ENCODE data around the gene ZEB2.

Gene ZEB2

GRCh38 chr2:144477281-144477956 is 42.5 kb downstream of the ZEB2 start:
- Histone ChIP-seq H2AFZ (ENCODE audit: low read depth, low read length) (no peak overlapping the region), H3K36me3 (ENCODE audit: insufficient read depth, low read length) (peaks cover 33% of the 10 kb centered on the region), H3K4me1 (ENCODE audit: insufficient read depth, low read length) (peaks cover 64% of the 10 kb centered on the region), H3K4me3 (ENCODE audit: low read length) (no peak overlapping the region), H3K27me3 (ENCODE audit: insufficient read depth, low read length) (no peaks in the 10 kb centered on the region), H3K9me3 (ENCODE audit: low read length) (no peaks in the 10 kb centered on the region)

GRCh38 chr2:144476682-144477081 is 43.2 kb downstream of the ZEB2 start:
- H3K27me3 ChIP-seq (ENCODE audit: insufficient read depth, low read length) = no peaks in the 10 kb centered on the region
- no peak overlapping the region for H2AFZ ChIP-seq (ENCODE audit: low read depth, low read length)
- H3K9me3 ChIP-seq (ENCODE audit: low read length) = no peaks in the 10 kb centered on the region
- no peak overlapping the region for H3K4me3 ChIP-seq (ENCODE audit: low read length)
- H3K4me1 ChIP-seq (ENCODE audit: insufficient read depth, low read length) = peaks cover 64% of the 10 kb centered on the region
- peaks cover 37% of the 10 kb centered on the region for H3K36me3 ChIP-seq (ENCODE audit: insufficient read depth, low read length)

- Histone ChIP-seq H3K4me3 (ENCODE audit: low read length) (no peak overlapping the region), H3K36me3 (ENCODE audit: insufficient read depth, low read length) (peaks cover 37% of the 10 kb centered on the region), H3K4me1 (ENCODE audit: insufficient read depth, low read length) (peaks cover 64% of the 10 kb centered on the region)
These were observed 44.2 kb downstream of the ZEB2 start for GRCh38 chr2:144475569-144476275.

GRCh38 chr2:144475044-144475443 is 44.9 kb downstream of the ZEB2 start:
- Histone ChIP-seq H3K9me3 (ENCODE audit: low read length) (no peaks in the 10 kb centered on the region), H2AFZ (ENCODE audit: low read depth, low read length) (no peak overlapping the region), H3K4me1 (ENCODE audit: insufficient read depth, low read length) (peaks cover 64% of the 10 kb centered on the region), H3K4me3 (ENCODE audit: low read length) (no peak overlapping the region), H3K27me3 (ENCODE audit: insufficient read depth, low read length) (no peaks in the 10 kb centered on the region), H3K36me3 (ENCODE audit: insufficient read depth, low read length) (peaks cover 37% of the 10 kb centered on the region)

More at GRCh38 chr2:144475569-144476275, 44.2 kb downstream of the ZEB2 start:
- Histone ChIP-seq H2AFZ (ENCODE audit: low read depth, low read length) (no peak overlapping the region), H3K27me3 (ENCODE audit: insufficient read depth, low read length) (no peaks in the 10 kb centered on the region), H3K9me3 (ENCODE audit: low read length) (no peaks in the 10 kb centered on the region)

DNA sequence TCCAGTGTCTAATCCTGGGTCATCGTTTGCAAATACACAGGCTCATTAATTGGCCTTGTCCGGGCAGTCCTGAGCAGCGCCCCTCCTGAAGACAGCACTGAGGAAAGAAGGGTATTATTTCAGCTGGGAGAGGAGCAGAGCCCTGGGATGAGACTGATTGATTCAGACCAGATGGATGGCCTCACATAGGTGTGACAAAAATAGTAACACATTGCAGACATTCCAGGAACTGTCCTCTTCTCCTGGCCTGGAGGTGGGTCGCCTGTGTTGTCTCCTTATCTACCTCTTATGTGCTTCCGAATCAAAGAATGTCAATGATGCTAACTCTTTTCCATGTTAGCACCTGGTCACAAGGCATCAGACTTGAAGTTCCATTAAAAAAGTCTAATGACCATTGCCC is 45.9 kb downstream of the ZEB2 start:
- H3K4me3 ChIP-seq (ENCODE audit: low read length) = no peak overlapping the region
- H2AFZ ChIP-seq (ENCODE audit: low read depth, low read length) = no peak overlapping the region
- peaks cover 37% of the 10 kb centered on the region for H3K36me3 ChIP-seq (ENCODE audit: insufficient read depth, low read length)
- no peaks in the 10 kb centered on the region for H3K27me3 ChIP-seq (ENCODE audit: insufficient read depth, low read length)
- peaks cover 63% of the 10 kb centered on the region for H3K4me1 ChIP-seq (ENCODE audit: insufficient read depth, low read length)
- H3K9me3 ChIP-seq (ENCODE audit: low read length) = no peaks in the 10 kb centered on the region

DNA sequence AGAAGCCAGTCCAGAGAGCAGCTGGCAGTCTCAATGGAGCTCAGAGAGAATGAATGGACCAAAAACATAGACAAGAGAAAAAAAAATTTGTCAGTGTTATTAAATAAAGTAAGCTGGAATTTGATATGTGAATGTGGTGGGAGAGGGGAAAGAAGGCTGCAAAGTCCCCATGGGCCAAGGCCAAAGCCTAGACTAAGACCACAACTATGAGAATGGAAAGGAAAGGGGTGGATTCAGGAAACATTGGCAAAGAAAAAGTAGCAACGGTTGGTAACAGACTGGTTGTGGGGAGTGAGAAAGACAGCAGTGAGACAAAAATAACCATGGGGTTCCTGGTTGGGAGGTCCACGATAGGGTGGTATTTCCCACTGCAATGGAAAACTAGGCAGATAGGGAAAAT is 47.0 kb downstream of the ZEB2 start:
- Histone ChIP-seq H3K27me3 (ENCODE audit: insufficient read depth, low read length) (no peaks in the 10 kb centered on the region), H3K4me1 (ENCODE audit: insufficient read depth, low read length) (peaks cover 63% of the 10 kb centered on the region), H3K36me3 (ENCODE audit: insufficient read depth, low read length) (peaks cover 37% of the 10 kb centered on the region), H3K9me3 (ENCODE audit: low read length) (no peaks in the 10 kb centered on the region), H2AFZ (ENCODE audit: low read depth, low read length) (no peak overlapping the region), H3K4me3 (ENCODE audit: low read length) (no peak overlapping the region)

GRCh38 chr2:144472046-144472412 is 47.9 kb downstream of the ZEB2 start:
- Histone ChIP-seq H3K36me3 (ENCODE audit: insufficient read depth, low read length) (peaks cover 34% of the 10 kb centered on the region), H3K9me3 (ENCODE audit: low read length) (no peaks in the 10 kb centered on the region), H3K4me1 (ENCODE audit: insufficient read depth, low read length) (peaks cover 65% of the 10 kb centered on the region), H3K27me3 (ENCODE audit: insufficient read depth, low read length) (no peaks in the 10 kb centered on the region), H3K4me3 (ENCODE audit: low read length) (no peak overlapping the region), H2AFZ (ENCODE audit: low read depth, low read length) (no peak overlapping the region)

- Histone ChIP-seq H3K36me3 (ENCODE audit: insufficient read depth, low read length) (peaks cover 34% of the 10 kb centered on the region), H3K9me3 (ENCODE audit: low read length) (no peaks in the 10 kb centered on the region), H3K27me3 (ENCODE audit: insufficient read depth, low read length) (no peaks in the 10 kb centered on the region), H3K4me3 (ENCODE audit: low read length) (no peak overlapping the region), H3K4me1 (ENCODE audit: insufficient read depth, low read length) (peaks cover 69% of the 10 kb centered on the region), H2AFZ (ENCODE audit: low read depth, low read length) (no peak overlapping the region)
These were observed 48.4 kb downstream of the ZEB2 start for GRCh38 chr2:144471305-144472045.

DNA sequence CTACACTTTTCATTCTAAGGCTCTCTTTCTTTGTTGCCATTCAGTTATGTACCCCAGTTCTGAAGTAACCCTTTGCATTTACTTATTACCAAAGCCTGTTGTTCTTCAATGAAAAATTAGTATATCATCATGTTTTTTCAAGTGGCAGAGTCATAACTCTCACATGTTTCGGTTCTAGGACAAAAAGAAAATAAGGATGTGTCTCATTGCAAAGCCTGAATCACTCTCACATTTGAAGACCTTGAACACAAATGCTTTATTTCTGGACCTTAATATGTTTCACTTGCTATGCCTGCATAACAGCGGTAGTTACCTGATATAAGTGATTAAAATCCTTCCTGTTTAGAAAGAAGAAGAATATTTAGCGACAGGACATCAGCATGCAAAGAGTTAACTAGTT is 49.1 kb downstream of the ZEB2 start:
- Histone ChIP-seq H3K36me3 (ENCODE audit: insufficient read depth, low read length) (peaks cover 29% of the 10 kb centered on the region), H3K9me3 (ENCODE audit: low read length) (no peaks in the 10 kb centered on the region), H3K4me3 (ENCODE audit: low read length) (no peak overlapping the region), H2AFZ (ENCODE audit: low read depth, low read length) (no peak overlapping the region), H3K27me3 (ENCODE audit: insufficient read depth, low read length) (no peaks in the 10 kb centered on the region), H3K4me1 (ENCODE audit: insufficient read depth, low read length) (peaks cover 67% of the 10 kb centered on the region)

GRCh38 chr2:144470334-144470733 is 49.6 kb downstream of the ZEB2 start:
- Histone ChIP-seq H3K4me3 (ENCODE audit: low read length) (no peak overlapping the region), H3K36me3 (ENCODE audit: insufficient read depth, low read length) (peaks cover 29% of the 10 kb centered on the region), H3K9me3 (ENCODE audit: low read length) (no peaks in the 10 kb centered on the region), H2AFZ (ENCODE audit: low read depth, low read length) (no peak overlapping the region), H3K4me1 (ENCODE audit: insufficient read depth, low read length) (peaks cover 66% of the 10 kb centered on the region), H3K27me3 (ENCODE audit: insufficient read depth, low read length) (no peaks in the 10 kb centered on the region)

DNA sequence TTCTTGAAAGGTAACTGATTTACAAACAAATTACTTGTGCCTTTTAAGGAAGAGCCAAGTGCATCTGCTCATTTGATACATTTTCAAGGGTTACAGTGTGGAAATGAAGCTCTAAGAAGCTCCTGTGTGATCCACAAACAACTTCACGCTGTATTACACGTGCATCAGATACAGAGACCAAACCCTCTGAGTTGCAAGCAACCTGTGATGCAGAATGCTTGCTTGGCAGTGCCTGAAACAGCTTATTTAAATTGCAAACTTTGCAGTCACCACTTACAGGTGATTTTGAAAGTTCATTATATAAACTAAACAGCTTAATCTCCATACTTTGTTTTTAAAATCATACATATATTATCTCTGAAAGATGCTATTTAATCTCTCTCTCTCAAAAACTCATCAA is 50.1 kb downstream of the ZEB2 start:
- H3K4me1 ChIP-seq (ENCODE audit: insufficient read depth, low read length) = peaks cover 66% of the 10 kb centered on the region
- H3K9me3 ChIP-seq (ENCODE audit: low read length) = no peaks in the 10 kb centered on the region
- peaks cover 29% of the 10 kb centered on the region for H3K36me3 ChIP-seq (ENCODE audit: insufficient read depth, low read length)
- H2AFZ ChIP-seq (ENCODE audit: low read depth, low read length) = no peak overlapping the region
- no peak overlapping the region for H3K4me3 ChIP-seq (ENCODE audit: low read length)
- H3K27me3 ChIP-seq (ENCODE audit: insufficient read depth, low read length) = no peaks in the 10 kb centered on the region

DNA sequence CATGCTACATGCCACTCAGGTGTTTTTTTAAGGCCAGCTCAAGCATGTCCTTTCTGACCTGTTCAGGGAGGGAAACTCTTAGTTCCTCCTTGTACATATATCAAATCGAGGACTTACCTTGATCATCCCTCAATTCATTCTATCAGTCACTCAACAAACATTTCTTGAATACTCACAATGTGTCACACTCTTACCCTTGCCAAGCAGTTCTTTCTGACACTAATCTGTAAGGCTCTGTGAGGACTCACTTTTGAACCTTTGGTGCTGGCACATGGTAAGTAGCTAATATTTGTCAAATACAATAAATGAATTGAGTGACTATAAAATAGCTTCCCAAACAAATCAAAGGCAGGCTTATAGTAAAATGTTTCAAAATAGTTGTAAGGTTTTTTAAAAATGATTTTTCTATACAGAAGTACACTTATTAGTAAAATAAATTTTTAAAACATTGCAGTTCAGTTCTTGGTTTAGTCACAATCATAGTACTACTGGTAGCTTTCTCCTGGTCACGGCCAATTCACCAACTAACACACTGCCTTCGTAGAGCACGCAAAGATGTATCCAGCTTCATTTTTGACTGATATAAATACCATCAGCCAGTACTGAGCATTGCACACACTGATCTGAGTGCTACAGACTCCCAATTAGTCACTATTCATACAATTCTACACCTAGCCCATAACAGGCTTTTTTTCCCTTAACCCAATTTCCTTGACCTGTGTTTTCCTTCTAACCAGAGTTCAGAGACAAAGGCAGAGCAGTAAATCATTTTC is 50.9 kb downstream of the ZEB2 start:
- Histone ChIP-seq H3K27me3 (ENCODE audit: insufficient read depth, low read length) (no peaks in the 10 kb centered on the region), H3K4me1 (ENCODE audit: insufficient read depth, low read length) (peaks cover 66% of the 10 kb centered on the region), H3K4me3 (ENCODE audit: low read length) (no peak overlapping the region), H2AFZ (ENCODE audit: low read depth, low read length) (no peak overlapping the region), H3K36me3 (ENCODE audit: insufficient read depth, low read length) (peaks cover 26% of the 10 kb centered on the region), H3K9me3 (ENCODE audit: low read length) (no peaks in the 10 kb centered on the region)
